GM18498 (cell line): Measurements from ENCODE around the gene PRDX1.
"Not testable (repeated sequence)": the region's sequence is repeated elsewhere in the genome, so short reads cannot be mapped to it uniquely, and the experiment has no call there.

Experiments used
- ATAC-seq: cut with Tn5 transposase; IDR thresholded peaks from one replicate; pipeline ENCODE4 v1.9.1; 2021; ENCODE audit warnings: mild to moderate bottlenecking, moderate library complexity; ENCODE audit not compliant: unreplicated experiment

PRDX1 gene

GRCh38 chr1:45507195-45507594 lies 14.5 kb downstream of the PRDX1 start:
- ATAC-seq, result no peak

- ATAC-seq, result no peak
Observed at GRCh38 chr1:45503462-45504360, 18.0 kb downstream of the PRDX1 start.

GRCh38 chr1:45501505-45501859 lies 20.2 kb downstream of the PRDX1 start:
- no peak for ATAC-seq

GRCh38 chr1:45499415-45499769 lies 22.3 kb downstream of the PRDX1 start:
- ATAC-seq, result no peak

GRCh38 chr1:45498279-45498678 lies 23.4 kb downstream of the PRDX1 start:
- no peak for ATAC-seq

- ATAC-seq, result no peak
Observed at GRCh38 chr1:45493116-45493697, 28.5 kb downstream of the PRDX1 start.

- no peak for ATAC-seq
Observed at GRCh38 chr1:45492691-45493090, 29.0 kb downstream of the PRDX1 start.

GRCh38 chr1:45491487-45492260 lies 30.0 kb downstream of the PRDX1 start:
- no peak for ATAC-seq

- peak; percentile 91 for ATAC-seq
Observed at GRCh38 chr1:45490626-45491486, 30.8 kb downstream of the PRDX1 start, which contains the start of gene TESK2. TSS of gene TESK2 (minus strand) at chr1:45491163. CDS start at chr1:45457785, 33,378 bp downstream.

- no peak for ATAC-seq
Observed at GRCh38 chr1:45490121-45490625, 31.5 kb downstream of the PRDX1 start.

- not testable (repeated sequence) for ATAC-seq
Observed at GRCh38 chr1:45489379-45489778, 32.3 kb downstream of the PRDX1 start.

- no peak for ATAC-seq
Observed at GRCh38 chr1:45488666-45489377, 32.9 kb downstream of the PRDX1 start.

GRCh38 chr1:45485949-45486348 lies 35.7 kb downstream of the PRDX1 start:
- no peak for ATAC-seq

GRCh38 chr1:45479039-45479748 lies 42.5 kb downstream of the PRDX1 start:
- ATAC-seq, result no peak

- no peak for ATAC-seq
Observed at GRCh38 chr1:45478121-45478814, 43.4 kb downstream of the PRDX1 start.

- ATAC-seq, result no peak
Observed at GRCh38 chr1:45477646-45478045, 44.0 kb downstream of the PRDX1 start.

- ATAC-seq, result not testable (repeated sequence)
Observed at GRCh38 chr1:45474194-45474593, 47.5 kb downstream of the PRDX1 start.

GRCh38 chr1:45473302-45473701 lies 48.4 kb downstream of the PRDX1 start:
- peak; percentile 55 for ATAC-seq
